NCI-H1694 (cell line): ENCODE results near the gene NCF2.

Experiments
- DNase-seq: peaks from one replicate; lab custom pipeline; 2025; lab: John Stamatoyannopoulos, UW

The NCF2 gene

GRCh38 chr1:183583466-183583865 is 6.8 kb downstream of the NCF2 start:
- no peak for DNase-seq

DNA sequence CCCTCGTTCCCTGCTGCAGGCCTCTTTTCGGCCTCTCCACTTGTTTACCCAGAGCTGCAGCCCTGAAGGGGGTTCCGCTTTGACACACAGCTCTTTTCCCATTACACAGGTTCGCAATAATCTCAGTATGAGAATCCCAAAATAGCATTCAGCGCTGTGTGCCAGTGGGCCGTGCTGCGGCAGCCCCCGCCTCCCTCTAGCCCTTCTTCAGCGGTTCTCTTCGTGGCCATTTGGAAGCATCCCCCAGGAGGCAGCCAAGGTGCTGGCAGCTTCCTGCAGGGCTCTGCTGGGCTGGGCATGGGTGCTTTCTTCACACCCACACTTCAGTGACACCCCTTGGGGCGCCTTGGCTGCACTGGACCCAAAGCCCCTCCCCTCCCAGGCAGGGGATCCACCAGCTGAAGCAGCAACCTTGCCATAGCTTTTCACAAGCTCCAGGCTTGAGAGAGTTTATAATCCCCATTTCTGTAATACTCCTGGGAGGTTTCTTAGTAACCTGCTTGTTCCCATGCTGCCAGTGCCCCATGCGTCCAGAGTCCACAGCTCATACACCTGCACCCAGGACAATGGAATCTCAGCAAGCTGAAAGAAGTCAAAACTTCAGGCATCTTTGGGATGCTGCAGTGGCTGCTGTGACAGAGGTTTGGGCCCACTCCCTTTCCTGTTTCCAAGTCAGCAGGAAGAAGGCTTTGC is 8.1 kb downstream of the NCF2 start:
- no peak for DNase-seq

GRCh38 chr1:183580281-183580682 is 10.0 kb downstream of the NCF2 start:
- DNase-seq, result peak; percentile 67

- DNase-seq, result no peak
These were observed 11.4 kb downstream of the NCF2 start for GRCh38 chr1:183578856-183579255.

DNA sequence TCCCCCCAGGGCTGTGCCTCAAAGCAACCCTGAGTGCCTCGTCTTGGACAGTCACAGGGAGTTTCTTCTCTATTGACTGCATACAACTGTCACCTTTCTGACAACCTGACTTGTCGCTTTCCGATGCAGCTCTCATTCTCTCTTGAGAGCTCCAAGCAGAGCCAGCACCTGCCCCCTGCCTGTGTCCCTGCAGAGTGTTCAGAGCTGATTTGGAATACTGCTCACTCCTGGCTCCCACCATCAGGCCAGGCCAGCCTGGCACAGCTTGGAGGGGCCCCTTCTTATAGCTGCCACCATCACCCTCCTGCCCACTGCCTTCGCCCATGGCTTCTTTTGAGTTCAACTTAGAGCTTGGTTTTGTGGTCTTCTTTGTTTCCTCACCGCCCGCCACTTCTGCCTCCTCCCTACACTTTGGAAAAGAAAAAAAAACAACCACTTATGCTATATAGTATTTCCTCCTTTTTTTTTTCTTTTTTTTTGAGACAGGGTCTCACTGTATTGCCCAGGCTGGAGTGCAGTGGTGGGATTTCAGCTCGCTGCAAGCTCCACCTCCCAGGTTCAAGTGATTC is 12.3 kb downstream of the NCF2 start:
- no peak for DNase-seq

GRCh38 chr1:183576537-183576936 is 13.7 kb downstream of the NCF2 start:
- no peak for DNase-seq

DNA sequence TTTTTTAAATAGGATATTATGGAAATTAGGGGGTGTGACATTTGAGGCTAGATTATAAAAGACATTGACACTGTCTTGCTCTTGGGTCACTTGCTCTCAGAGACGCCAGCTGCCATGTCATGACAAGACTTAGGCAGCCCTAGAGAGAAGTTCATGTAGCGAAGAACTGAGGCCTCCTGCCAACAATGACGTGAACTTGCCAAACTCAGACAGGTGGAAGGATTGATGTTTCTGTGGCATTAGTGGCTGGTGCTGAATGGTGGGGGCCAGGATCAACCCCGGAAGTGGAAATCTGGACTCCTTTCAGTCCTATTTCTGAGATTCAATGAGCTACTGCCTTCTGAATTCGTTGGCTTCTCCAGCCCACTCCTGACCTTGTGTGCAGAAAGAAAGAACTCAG is 14.7 kb downstream of the NCF2 start:
- no peak for DNase-seq

DNA sequence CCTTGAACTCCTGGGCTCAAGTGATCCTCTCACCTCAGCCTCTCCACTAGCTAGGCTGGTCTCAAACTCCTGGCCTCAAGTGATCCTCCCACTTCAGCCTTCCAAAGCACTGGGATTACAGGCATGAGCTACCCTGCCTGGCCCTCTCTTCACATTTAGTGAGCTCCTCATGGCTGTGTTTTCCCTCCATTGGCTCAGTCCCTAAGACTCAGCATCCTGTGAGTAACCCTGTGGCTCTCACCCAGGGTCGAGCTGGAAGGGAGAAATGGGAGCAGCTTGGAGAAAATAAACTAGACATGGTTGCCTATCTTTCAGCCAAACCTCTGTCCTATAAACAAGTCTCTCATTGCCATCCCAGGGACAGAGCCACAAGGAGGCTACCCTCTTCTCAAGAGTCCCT is 17.5 kb downstream of the NCF2 start:
- no peak for DNase-seq

GRCh38 chr1:183571678-183572268 is 18.5 kb downstream of the NCF2 start:
- no peak for DNase-seq

GRCh38 chr1:183570451-183570850 is 19.8 kb downstream of the NCF2 start:
- no peak for DNase-seq

GRCh38 chr1:183569801-183570200 is 20.5 kb downstream of the NCF2 start:
- DNase-seq, result no peak

- DNase-seq, result no peak
These were observed 21.1 kb downstream of the NCF2 start for GRCh38 chr1:183569141-183569540.

- DNase-seq, result no peak
These were observed 21.9 kb downstream of the NCF2 start for GRCh38 chr1:183568176-183569021.

- DNase-seq, result no peak
These were observed 22.7 kb downstream of the NCF2 start for GRCh38 chr1:183567584-183567983.

GRCh38 chr1:183566026-183566425 is 24.2 kb downstream of the NCF2 start:
- no peak for DNase-seq

- no peak for DNase-seq
These were observed 25.0 kb downstream of the NCF2 start for GRCh38 chr1:183565261-183565660.

- DNase-seq, result no peak
These were observed 27.6 kb downstream of the NCF2 start for GRCh38 chr1:183562701-183563100.

DNA sequence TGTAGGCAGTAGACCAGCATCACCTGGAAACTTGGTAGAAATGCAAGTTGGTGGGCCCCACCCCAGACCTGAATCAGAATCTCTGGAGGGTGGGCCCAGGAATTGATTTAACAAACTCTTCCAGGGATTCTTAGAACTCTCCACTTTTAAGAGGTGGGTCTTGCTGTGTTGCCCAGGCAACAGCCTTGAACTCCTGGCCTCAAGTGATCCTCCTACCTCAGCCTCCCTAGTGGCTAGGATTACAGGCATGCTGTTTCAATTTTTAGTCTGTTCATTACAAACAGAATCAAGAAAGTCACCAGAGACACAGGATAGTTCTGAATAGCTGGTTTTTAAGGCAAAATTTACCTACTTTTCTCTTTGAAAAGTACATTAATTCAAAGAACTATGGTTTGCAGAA is 31.2 kb downstream of the NCF2 start:
- no peak for DNase-seq

DNA sequence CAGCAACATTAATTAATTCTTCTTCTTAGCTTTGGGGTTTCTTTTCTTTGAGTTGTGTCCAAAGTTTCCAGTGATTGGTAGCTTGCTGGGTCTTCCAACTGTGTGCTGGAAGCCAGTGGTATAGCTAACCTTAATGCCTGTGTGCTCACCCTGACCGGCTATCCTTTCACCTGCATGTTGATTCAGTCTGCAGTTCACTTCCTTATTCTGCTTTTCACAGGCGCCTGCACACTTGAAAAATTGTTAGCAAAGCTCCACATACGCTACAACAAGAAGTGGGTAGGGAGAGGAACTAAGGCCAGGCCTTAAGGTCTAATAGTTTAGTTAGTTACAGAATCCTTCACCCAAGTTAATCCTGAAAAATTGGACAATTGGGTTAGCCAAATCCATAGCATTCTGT is 35.7 kb downstream of the NCF2 start:
- no peak for DNase-seq

- DNase-seq, result no peak
These were observed 36.5 kb downstream of the NCF2 start for GRCh38 chr1:183553764-183554163.

- no peak for DNase-seq
These were observed 36.9 kb downstream of the NCF2 start for GRCh38 chr1:183553331-183553730.

DNA sequence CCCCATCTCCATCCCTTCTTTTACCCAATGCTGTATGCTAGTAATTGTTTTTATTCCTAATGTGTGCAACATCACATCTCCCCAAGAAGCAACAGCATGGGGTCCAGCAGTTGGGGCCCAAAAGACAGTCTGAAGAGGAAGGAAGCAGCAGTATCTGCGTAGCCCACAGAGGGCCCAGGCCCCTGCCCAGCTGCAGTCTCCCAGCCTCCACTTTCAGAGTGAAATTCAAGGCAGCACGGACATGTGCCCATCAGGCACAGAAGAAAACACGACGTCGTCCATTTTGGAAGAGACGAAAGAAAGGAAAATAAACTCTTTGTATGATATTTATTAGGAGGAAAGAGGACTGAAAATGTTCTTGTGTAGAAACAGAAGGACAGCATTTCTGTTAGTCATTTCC is 37.4 kb downstream of the NCF2 start:
- no peak for DNase-seq

DNA sequence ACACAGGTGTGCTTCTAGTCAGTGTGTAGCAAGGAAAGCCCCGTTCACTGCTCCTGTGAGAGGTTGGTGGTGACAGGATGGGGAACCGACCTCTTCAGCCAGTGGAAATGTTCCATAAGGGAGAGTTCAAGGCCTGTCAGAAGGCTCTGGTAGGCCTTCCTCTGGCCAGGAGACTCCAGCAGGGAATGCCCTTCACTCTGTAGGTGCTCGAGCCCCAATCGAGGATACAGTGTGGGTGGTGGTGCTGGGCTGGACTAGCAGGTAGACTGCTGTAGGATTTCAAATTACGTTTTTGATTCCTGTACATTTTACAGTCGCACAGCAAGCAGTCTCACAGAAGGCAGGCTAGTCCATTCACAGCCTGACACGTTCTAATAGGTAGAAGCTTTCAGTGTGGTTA is 37.8 kb downstream of the NCF2 start:
- no peak for DNase-seq
